SK-N-SH (cell line): Measurements from ENCODE around the gene PEX11G. TPM values are rescaled to one million over a fixed set of nuclear protein-coding genes. Genes with fewer than 3 reads are reported as not detected.
"Not testable (repeated sequence)": the region's sequence is repeated elsewhere in the genome, so short reads cannot be mapped to it uniquely, and the experiment has no call there.

ENCODE experiments used
- CTCF ChIA-PET: fragments of 300-600, 350-600 bp; formaldehyde crosslinking; extraction: SDS; loops from one replicate; lab custom pipeline; 2021; lab: Yijun Ruan, JAX
- POLR2A ChIA-PET: fragments of 350-600 bp; sonication (Branson Sonifier 250); formaldehyde crosslinking; extraction: SDS; loops from one replicate; lab custom pipeline; 2020; ENCODE audit warnings: antibody characterized with exemption, inconsistent platforms; lab: Yijun Ruan, JAX
- DNase-seq: peaks from one replicate; pipeline ENCODE4 v3.0.0; 2012
- H2AFZ ChIP-seq: fragments of 200-600 bp; sonication (generic); 2 replicates; pipeline ENCODE4 v1.8.1; 2016; ENCODE audit warnings: antibody characterized with exemption, mild to moderate bottlenecking, low read depth
- H3F3A ChIP-seq: fragments of 200-600 bp; sonication (generic); replicated peaks from 2 replicates; pipeline ENCODE3; 2016; ENCODE audit warnings: antibody characterized with exemption, mild to moderate bottlenecking; ENCODE audit not compliant: insufficient read depth
- H3K27ac ChIP-seq, 2 experiments: fragments of 200-500 bp in 1 of 2; fragments of 200-600 bp in 1 of 2; sonication (Bioruptor generic) in 1 of 2; sonication (generic), shearing (Covaris generic) in 1 of 2; 2 replicates each; pipeline versions ENCODE4 v1.5.1 to v1.6.1; 2014 to 2016; ENCODE audit warnings: low read depth in 2 of 2, inconsistent platforms in 1 of 2, low read length in 1 of 2, mild to moderate bottlenecking in 1 of 2, mixed read lengths in 1 of 2
- H3K27me3 ChIP-seq: fragments of 200-600 bp; sonication (generic), shearing (Covaris generic); 2 replicates; pipeline ENCODE4 v1.6.1; 2016; ENCODE audit warnings: mixed run types; ENCODE audit not compliant: insufficient read depth
- H3K36me3 ChIP-seq, 2 experiments: fragments of 200-500 bp in 1 of 2; fragments of 200-600 bp in 1 of 2; sonication (Bioruptor generic) in 1 of 2; sonication (generic) in 1 of 2; replicated peaks in 1 of 2; 2 replicates each; pipeline versions ENCODE3 to v1.5.1; 2014 to 2016; ENCODE audit warnings: low read length in 1 of 2, mild to moderate bottlenecking in 1 of 2; ENCODE audit not compliant: insufficient read depth in 2 of 2, control insufficient read depth in 1 of 2
- H3K4me1 ChIP-seq, 2 experiments: fragments of 200-500 bp in 1 of 2; fragments of 200-600 bp in 1 of 2; sonication (Bioruptor generic) in 1 of 2; sonication (generic), shearing (Covaris generic) in 1 of 2; 2 replicates each; pipeline versions ENCODE4 v1.5.1 to v1.6.1; 2014 to 2016; ENCODE audit warnings: low read depth in 1 of 2, low read length in 1 of 2, mixed run types in 1 of 2; ENCODE audit not compliant: insufficient read depth in 2 of 2, control insufficient read depth in 1 of 2
- H3K4me2 ChIP-seq: fragments of 200-600 bp; sonication (generic), shearing (Covaris generic); 2 replicates; pipeline ENCODE4 v1.6.1; 2017; ENCODE audit warnings: mixed run types
- H3K4me3 ChIP-seq, 2 experiments: fragments of 200-500 bp in 1 of 2; fragments of 200-600 bp in 1 of 2; sonication (Bioruptor generic) in 1 of 2; sonication (generic), shearing (Covaris generic) in 1 of 2; 2 replicates each; pipeline versions ENCODE4 v1.5.1 to v1.8.1; 2014 to 2016; ENCODE audit warnings: low read depth in 2 of 2, inconsistent platforms in 1 of 2, low read length in 1 of 2, mild to moderate bottlenecking in 1 of 2, mixed read lengths in 1 of 2, moderate library complexity in 1 of 2
- H3K79me2 ChIP-seq: fragments of 200-600 bp; sonication (generic); 2 replicates; pipeline ENCODE4 v1.8.1; 2017; ENCODE audit warnings: mild to moderate bottlenecking; ENCODE audit not compliant: insufficient read depth
- H3K9ac ChIP-seq: fragments of 200-600 bp; sonication (generic); 2 replicates; pipeline ENCODE4 v1.6.1; 2017; ENCODE audit warnings: mixed run types
- H3K9me2 ChIP-seq: fragments of 200-600 bp; sonication (generic); 2 replicates; pipeline ENCODE4 v1.6.1; 2017; ENCODE audit warnings: mixed run types
- H3K9me3 ChIP-seq: fragments of 200-600 bp; sonication (generic); 2 replicates; pipeline ENCODE4 v1.6.1; 2017; ENCODE audit warnings: mixed run types, mild to moderate bottlenecking, moderate library complexity
- H4K20me1 ChIP-seq: fragments of 200-600 bp; sonication (generic); 2 replicates; pipeline ENCODE4 v1.6.1; 2017; ENCODE audit warnings: mild to moderate bottlenecking, mixed run types; ENCODE audit not compliant: insufficient read depth
- ELF1 ChIP-seq: IDR thresholded peaks from 2 replicates; pipeline ENCODE4 v1.4.0; 2012
- FOSL2 ChIP-seq: IDR thresholded peaks from 2 replicates; pipeline ENCODE4 v1.4.0; 2012; ENCODE audit warnings: low read depth, mild to moderate bottlenecking, moderate library complexity, borderline replicate concordance
- MAX ChIP-seq: IDR thresholded peaks from 2 replicates; pipeline ENCODE4 v1.4.0; 2012; ENCODE audit warnings: low read depth
- MEF2A ChIP-seq: IDR thresholded peaks from 2 replicates; pipeline ENCODE4 v1.4.0; 2012; ENCODE audit warnings: low read depth, borderline replicate concordance
- RFX5 ChIP-seq: IDR thresholded peaks from 2 replicates; pipeline ENCODE4 v1.6.1; 2012; ENCODE audit warnings: mild to moderate bottlenecking, improper control_type of control experiment, low read length
- SMC3 ChIP-seq: IDR thresholded peaks from 2 replicates; pipeline ENCODE4 v1.6.1; 2012; ENCODE audit warnings: low read depth, low read length, improper control_type of control experiment
- WGBS: methylation state at CpG from one replicate; pipeline ENCODE4 v1.1.6; 2017; ENCODE audit warnings: low lambda C conversion rate; 5-methylcytosine and 5-hydroxymethylcytosine counted together
- polyA plus RNA-seq, 3 experiments: library from polyadenylated mRNA; depleted of rRNA; stranded (reverse); fragments of >200 nt; gene quantifications; 2 replicates each; pipeline ENCODE4 v1.2.3, GENCODE V29; 2012
- TF ChIP-seq, protein P1 (sequence below): IDR thresholded peaks from 2 replicates; pipeline ENCODE4 v1.6.1; 2012; ENCODE audit warnings: mild to moderate bottlenecking, low read depth, low read length, moderate library complexity

The PEX11G gene
- polyA plus RNA-seq, 1 of the 3 experiments (the other 2 are of a cell fraction) = 6.1 TPM

DNA sequence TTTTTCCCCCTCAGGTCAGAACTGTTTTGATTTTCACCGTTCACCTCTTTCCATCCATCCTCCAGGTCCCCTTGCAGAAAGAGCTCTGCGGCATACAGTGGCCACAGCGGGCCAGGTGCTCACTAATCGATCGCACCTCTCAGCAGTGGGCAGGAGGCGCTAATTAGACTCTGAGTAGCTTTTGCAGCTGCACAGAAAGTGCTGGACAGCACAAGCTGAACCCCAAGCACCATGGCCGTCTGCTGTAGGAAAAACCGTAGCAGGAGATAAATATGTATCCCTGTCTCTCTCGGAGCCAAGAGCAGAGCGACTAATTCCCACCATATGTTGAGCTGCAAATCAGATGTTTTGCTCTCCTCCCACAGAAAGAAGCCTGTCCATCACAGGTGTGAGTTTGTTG, 54.4 kb downstream of the PEX11G start:
- Histone ChIP-seq H3K4me1 (no peaks in the 10 kb centered on the region; a peak in 1 of 4 replicates), H2AFZ (no peak overlapping the region), H3F3A (no peaks in the 10 kb centered on the region), H4K20me1 (no peaks in the 10 kb centered on the region), H3K27ac (no peak overlapping the region; a peak in 1 of 4 replicates), H3K9me2 (no peaks in the 10 kb centered on the region), H3K79me2 (no peaks in the 10 kb centered on the region; the same call in 1 of the 2 replicates), H3K27me3 (no peaks in the 10 kb centered on the region), H3K9me3 (no peaks in the 10 kb centered on the region), H3K36me3 (no peaks in the 10 kb centered on the region), H3K4me3 (no peak overlapping the region), H3K4me2 (no peak overlapping the region), H3K9ac (no peak overlapping the region)
- ChIA-PET POLR2A (interaction anchor here (0.6 kb wide), 1 partner anchor 138 kb away, joined by 5 read pairs; no protein-coding TSS in a partner anchor), CTCF (interaction anchor here (1.0 kb wide), 1 partner anchor 67 kb away, joined by 3 read pairs; no protein-coding TSS in a partner anchor)
- TF ChIP-seq FOSL2 = no peak
- TF ChIP-seq, protein P1, sequence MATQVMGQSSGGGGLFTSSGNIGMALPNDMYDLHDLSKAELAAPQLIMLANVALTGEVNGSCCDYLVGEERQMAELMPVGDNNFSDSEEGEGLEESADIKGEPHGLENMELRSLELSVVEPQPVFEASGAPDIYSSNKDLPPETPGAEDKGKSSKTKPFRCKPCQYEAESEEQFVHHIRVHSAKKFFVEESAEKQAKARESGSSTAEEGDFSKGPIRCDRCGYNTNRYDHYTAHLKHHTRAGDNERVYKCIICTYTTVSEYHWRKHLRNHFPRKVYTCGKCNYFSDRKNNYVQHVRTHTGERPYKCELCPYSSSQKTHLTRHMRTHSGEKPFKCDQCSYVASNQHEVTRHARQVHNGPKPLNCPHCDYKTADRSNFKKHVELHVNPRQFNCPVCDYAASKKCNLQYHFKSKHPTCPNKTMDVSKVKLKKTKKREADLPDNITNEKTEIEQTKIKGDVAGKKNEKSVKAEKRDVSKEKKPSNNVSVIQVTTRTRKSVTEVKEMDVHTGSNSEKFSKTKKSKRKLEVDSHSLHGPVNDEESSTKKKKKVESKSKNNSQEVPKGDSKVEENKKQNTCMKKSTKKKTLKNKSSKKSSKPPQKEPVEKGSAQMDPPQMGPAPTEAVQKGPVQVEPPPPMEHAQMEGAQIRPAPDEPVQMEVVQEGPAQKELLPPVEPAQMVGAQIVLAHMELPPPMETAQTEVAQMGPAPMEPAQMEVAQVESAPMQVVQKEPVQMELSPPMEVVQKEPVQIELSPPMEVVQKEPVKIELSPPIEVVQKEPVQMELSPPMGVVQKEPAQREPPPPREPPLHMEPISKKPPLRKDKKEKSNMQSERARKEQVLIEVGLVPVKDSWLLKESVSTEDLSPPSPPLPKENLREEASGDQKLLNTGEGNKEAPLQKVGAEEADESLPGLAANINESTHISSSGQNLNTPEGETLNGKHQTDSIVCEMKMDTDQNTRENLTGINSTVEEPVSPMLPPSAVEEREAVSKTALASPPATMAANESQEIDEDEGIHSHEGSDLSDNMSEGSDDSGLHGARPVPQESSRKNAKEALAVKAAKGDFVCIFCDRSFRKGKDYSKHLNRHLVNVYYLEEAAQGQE = no peak
- TF ChIP-seq RFX5 = no peak
- TF ChIP-seq MEF2A = no peak
- TF ChIP-seq ELF1 = no peak
- TF ChIP-seq SMC3 = no peak
- no peak for TF ChIP-seq MAX
- WGBS = 80% methylated on average over 10 of the region's 10 CpGs
- DNase-seq = no peak

DNA sequence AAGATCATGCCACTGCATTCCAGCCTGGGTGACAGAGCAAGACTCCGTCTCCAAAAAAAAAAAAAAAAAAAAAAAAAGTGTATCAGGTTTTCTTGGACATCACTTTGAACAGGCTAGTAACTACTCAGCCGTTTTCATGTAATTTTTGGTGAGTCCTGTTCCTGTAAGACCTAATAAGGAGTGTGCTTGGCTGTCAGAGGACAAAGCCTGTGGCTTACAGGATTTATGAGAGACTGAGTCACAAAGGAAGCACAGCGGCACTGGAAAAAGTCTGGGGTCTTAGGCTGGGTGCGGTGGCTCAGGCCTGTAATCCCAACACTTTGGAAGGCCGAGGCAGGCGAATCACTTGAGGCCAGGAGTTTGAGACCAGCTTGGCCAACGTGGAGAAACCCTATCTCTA, 55.4 kb downstream of the PEX11G start:
- H3K27ac ChIP-seq, H3K79me2 ChIP-seq, H3K27me3 ChIP-seq, H3K36me3 ChIP-seq, H3K9me2 ChIP-seq, H3K4me1 ChIP-seq, H3F3A ChIP-seq, H2AFZ ChIP-seq, H3K9ac ChIP-seq, H3K4me2 ChIP-seq, H3K4me3 ChIP-seq, H3K9me3 ChIP-seq, DNase-seq, POLR2A ChIA-PET, H4K20me1 ChIP-seq: not testable (repeated sequence)
- WGBS = 89% methylated on average over 7 of the region's 7 CpGs
- CTCF ChIA-PET = interaction anchor here (0.6 kb wide), 1 partner anchor 223 kb away, joined by 3 read pairs; no protein-coding TSS in a partner anchor
